UCSD-AML1 (cell line): ENCODE results near the gene JAK1.
"Not testable (repeated sequence)": the region's sequence is repeated elsewhere in the genome, so short reads cannot be mapped to it uniquely, and the experiment has no call there.

Experiments used
- DNase-seq: peaks from one replicate; lab custom pipeline; 2025; ENCODE audit not compliant: unreplicated experiment; lab: John Stamatoyannopoulos, UW

JAK1 gene

DNA sequence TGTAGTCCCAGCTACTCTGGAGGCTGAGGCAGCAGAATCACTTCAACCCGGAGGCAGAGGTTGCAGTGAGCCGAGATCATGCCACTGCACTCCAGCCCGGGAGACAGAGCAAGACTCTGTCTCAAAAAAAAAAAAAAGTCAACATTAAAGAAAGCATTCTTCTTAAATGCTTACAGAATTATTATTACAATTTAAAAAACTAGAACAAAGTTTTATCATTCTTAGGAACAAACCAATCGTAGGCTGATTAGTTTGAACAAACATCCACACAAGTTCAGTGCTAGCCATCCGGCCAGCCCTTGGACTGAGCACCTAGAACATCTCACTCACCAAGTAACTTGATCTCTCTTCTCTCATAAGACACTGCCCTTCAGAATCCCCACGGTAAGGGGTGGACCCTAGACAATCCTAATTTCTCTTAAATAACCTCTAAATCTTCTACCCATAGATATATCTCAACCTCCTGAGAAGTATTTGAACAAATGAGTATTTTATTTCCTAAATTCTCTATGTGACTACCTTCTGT lies 16.0 kb downstream of the JAK1 start:
- DNase-seq, result no peak

GRCh38 chr1:64948905-64949833 lies 17.2 kb downstream of the JAK1 start:
- no peak for DNase-seq

GRCh38 chr1:64948216-64948615 lies 18.1 kb downstream of the JAK1 start:
- DNase-seq, result no peak

DNA sequence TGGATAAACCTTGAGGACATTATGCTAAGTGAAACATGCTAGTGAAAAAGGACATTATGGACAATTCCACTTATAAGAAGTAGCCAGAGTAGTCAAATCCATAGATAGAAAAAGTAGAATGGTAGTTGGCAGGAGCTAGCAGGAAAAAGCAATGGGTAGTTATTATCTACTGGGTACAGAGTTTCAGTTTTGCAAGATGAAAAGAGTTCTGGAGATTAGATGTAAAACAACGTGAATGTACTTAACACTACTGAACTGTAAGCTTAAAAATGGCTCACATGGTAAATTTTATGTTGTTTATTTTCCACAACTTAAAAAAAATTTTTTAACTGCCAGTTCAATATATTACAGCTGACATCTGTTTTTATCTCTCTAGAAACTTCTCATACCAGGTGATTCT lies 19.4 kb downstream of the JAK1 start:
- DNase-seq, result no peak

- DNase-seq, result no peak
Measured at GRCh38 chr1:64944913-64945312, 21.4 kb downstream of the JAK1 start.

DNA sequence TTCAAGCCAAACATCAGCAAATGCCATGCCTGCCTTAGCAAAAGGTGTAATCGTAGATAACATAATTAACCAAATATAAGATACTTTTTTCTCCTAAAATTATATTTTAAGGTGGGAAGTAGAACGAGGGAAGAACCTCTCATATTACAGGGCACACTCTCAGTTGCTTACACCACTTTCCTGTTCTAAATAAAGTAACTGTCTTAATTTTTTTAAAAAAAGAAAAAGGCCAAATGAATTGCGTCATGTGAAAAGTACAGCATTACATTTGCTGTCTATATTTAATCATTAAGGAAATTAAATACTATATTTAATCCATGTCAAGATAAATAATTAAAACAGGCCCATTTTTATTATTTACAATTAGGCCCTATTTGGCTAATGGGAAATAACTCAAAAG lies 23.7 kb downstream of the JAK1 start:
- no peak for DNase-seq

DNA sequence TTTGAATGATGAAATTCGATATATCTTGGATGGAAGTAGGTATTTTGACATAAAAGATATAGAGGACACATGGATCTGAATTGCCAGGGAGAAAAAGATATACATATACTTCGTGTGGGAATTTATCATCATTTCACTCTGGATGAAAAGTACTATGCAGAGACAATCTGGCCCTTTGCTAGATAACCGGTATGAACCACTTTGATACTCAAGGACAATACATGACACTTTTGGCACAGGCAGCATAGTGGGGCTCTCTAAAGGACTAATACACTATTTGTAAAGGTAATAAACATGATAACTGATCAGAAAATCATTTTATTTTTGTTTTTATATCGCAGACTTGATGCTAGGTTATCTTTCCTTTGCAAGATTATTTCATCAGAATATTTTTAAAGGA lies 24.2 kb downstream of the JAK1 start:
- DNase-seq, result no peak

GRCh38 chr1:64941461-64942117 lies 24.8 kb downstream of the JAK1 start:
- no peak for DNase-seq

- no peak for DNase-seq
Measured at GRCh38 chr1:64940025-64940424, 26.3 kb downstream of the JAK1 start.

DNA sequence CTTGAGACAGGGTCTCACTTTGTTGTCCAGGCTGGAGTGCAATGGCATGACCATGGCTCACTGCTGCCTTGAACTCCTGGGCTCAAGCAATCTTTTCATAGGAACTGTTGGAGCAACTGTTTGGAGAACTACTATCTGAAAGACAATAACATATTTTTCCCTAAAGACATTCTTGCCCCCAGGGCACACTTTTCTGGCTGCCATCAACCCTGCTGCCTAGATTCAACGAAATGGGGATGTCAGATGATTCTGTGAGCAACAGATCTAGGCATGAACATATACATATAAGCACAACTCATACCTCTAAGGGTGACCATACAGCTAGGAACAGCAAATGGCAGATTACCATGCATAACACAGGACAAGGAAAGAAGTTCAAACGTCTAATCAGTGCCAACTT lies 27.4 kb downstream of the JAK1 start:
- DNase-seq, result no peak

DNA sequence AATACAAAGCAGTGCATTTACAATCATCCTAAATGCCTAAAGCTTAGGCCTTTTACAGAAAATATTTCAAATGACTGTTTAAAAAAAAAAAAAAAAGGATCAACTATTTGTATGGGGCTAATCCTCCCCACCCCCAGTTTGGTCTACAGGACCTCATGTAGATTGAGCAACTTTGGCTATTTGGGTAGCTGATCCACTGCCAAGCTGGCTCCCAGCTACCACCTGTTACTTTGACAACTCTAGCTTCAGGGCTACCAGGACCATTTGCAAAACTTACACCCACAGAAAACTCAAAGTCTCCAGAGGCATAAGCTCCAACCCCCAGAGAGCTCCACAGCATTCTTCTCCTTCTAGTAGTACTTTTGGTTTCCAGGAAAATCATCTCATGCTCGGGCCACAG lies 29.4 kb downstream of the JAK1 start:
- DNase-seq, result no peak

DNA sequence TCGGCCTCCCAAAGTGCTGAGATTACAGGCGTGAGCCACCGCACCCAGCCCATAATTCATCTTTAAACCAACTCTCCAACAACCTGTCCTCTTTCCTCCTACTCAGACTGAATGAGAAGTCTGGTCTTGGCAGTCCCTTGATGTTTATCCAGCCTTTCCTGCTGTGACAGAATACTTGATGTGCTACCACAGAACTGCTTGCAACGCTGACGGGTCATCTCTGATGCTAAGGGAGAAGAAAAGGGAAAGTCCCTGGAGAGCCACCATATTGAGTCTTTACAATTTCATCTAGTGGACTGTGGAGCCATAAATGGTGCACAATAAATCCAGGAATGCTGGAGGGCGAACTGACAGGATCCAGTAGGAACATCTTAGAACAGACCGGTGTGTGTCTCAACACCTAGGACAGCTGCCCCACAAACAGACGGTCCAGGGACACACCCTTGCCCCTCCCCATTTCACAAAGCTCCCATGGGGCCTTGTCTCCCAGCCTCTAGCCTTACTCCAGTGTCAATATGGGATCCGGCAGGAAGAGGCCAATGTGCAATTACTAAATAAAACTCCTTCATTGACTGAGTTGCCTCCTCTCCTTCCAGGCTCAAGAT lies 30.7 kb downstream of the JAK1 start:
- no peak for DNase-seq

- DNase-seq, result no peak
Measured at GRCh38 chr1:64934878-64935275, 31.5 kb downstream of the JAK1 start.

- peak; percentile 19 for DNase-seq
Measured at GRCh38 chr1:64934115-64934877, 32.1 kb downstream of the JAK1 start.

DNA sequence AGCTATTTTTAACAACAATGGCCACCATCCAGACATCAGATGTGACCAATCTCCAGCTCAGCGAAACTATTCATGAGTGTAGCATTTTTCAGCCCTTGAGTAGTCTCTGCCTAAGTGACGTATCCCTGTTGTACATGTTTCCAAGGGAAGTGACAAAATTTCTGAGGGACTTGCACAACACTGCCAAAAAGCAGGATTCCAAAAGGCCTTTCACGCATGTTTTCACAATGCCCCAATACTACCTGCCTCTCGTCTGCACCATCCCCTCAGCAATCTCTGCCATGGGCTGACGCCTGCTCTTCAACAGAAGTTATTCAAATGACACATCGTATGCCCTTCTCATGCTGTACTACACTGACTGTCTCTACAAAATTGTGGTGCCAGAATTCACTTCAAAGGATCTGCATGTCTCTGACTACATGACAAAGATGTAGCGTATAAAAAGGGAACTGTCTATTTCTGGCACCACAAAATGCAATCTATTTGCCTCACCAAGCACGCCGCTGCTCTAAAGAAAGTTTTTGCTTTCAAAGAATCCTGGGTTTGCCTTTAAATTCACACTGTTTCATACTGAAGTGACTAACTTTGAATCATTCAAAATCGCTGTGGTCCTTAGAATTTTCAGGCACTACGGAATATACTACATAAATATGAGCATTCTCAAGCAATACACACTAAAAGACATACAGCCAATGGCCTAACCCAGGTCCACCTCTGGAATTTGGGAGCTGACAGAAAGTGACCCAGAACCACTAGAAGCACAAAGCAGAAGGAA lies 32.9 kb downstream of the JAK1 start:
- peak; percentile 21 for DNase-seq

DNA sequence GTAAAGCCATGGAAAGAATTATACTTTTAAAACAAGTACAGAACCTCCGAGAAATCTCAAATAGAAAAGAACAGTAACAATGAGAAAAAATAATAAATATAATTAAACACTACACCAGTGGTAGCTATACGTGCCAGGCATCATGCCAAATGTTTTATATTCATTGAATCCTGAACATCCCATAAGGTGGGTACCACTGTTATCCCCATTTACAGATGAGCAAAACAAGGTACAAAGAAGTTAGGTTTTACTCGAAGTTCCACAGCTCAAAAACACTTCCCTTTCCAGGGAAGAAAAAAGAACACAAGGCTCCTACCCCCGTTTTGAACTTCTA lies 33.4 kb downstream of the JAK1 start:
- no peak for DNase-seq

DNA sequence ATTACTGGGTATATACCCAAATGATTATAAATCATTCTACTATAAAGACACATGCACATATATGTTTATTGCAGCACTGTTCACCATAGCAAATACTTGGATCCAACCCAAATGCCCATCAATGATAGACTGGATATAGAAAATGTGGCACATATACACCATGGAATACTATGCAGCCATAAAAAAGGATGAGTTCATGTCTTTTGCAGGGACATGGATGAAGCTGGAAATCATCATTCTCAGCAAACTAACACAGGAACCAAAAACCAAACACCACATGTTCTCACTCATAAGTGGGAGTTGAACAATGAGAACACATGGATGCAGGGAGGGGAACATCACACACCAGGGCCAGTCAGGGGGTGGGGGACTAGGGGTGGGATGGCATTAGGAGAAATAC lies 35.7 kb downstream of the JAK1 start:
- not testable (repeated sequence) for DNase-seq

- DNase-seq, result no peak
Measured at GRCh38 chr1:64929221-64929620, 37.1 kb downstream of the JAK1 start.

DNA sequence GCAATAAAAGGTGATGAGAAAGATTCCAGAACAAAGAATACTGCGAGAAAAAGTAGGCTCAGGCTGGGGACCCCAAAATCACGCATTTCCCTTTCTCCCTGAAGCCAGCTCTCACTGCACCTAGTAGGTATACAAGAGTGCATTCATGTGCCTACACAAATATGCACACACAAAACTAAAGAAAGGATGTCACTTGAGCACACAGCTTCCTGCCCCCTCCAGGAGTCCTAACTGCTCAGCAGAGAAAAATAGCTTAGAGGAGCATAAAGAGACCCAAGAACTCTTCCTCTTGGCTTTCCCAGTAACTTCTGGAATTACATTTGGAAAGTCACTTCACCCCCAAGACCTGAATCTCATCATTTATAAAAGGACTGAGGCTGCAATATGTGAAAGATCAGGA lies 38.0 kb downstream of the JAK1 start:
- no peak for DNase-seq

DNA sequence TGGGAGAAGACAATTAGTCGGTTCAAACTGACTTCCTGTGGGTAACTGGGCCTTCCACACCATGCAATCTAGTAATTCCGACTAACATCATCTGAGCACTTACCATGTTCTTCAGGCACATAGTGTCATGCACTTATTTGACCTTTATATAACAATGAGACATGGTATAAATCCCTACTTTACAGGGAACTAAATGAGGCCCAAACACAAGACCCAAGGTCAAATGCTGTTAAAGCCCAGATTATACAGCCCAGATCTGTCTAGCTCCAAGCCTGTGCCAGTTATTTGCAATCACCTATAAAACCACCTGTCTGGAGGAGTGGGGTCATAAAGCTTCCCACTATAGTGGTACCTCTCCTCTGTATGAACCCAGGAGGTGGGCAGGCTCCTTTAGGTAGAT lies 40.8 kb downstream of the JAK1 start:
- no peak for DNase-seq
